GM18499 (cell line): Measurements from ENCODE around the gene RNF182.
"Not testable (repeated sequence)": the region's sequence is repeated elsewhere in the genome, so short reads cannot be mapped to it uniquely, and the experiment has no call there.

Experiments used
- ATAC-seq: cut with Tn5 transposase; IDR thresholded peaks from one replicate; pipeline ENCODE4 v1.9.1; 2021; ENCODE audit warnings: moderate number of reproducible peaks; ENCODE audit not compliant: insufficient read depth, unreplicated experiment

The RNF182 gene

GRCh38 chr6:13916230-13916944, 8.4 kb upstream of the RNF182 start:
- ATAC-seq = no peak

- ATAC-seq = no peak
These were observed 7.6 kb upstream of the RNF182 start for GRCh38 chr6:13917141-13917540.

- no peak for ATAC-seq
These were observed 6.0 kb upstream of the RNF182 start for GRCh38 chr6:13918686-13919250.

GRCh38 chr6:13919861-13920260, 4.9 kb upstream of the RNF182 start:
- no peak for ATAC-seq

GRCh38 chr6:13920552-13920951, 4.2 kb upstream of the RNF182 start:
- ATAC-seq = no peak

DNA sequence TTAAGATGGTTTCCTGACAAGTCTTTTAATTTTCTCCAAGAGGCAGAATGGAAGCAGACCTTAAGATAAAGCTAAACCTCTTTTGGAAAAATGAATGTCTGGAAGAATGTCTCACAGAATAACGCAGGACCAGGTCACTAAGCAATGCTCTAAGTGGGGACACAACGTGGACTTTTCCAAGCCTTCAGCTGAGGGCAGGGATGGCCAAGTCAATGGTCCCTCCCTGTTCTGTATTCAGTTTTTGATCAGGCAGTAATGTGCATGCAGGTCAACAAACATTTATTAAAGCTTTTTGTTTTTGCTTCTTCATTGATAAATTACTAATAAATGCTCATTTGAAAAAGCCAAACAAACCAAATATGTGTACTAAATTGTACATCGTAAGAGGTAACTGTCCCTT, 2.0 kb upstream of the RNF182 start:
- no peak for ATAC-seq

GRCh38 chr6:13923527-13924145, 1.1 kb upstream of the RNF182 start:
- no peak for ATAC-seq

- no peak for ATAC-seq
These were observed 405 bp upstream of the RNF182 start for GRCh38 chr6:13924146-13924948.

GRCh38 chr6:13926378-13926777, 1.6 kb downstream of the RNF182 start:
- no peak for ATAC-seq

DNA sequence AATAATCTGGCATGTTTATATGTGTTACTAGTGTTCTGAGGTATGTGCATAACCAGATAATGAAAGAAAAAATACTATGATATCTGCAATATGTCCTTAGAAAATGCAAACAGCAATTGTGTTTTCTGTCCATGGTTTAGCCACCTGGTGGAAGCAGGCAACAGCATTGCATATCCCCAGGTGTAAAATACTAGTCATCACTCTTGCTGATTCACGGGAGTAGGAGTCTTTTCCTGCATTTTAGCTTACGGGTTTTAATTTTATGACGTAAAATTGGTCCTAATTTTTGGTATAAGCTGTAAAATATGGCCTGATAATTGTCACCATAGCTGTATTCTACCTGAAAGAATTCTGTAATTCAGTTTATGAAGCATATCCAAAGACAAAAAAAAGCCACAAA, 2.5 kb downstream of the RNF182 start:
- ATAC-seq = no peak

DNA sequence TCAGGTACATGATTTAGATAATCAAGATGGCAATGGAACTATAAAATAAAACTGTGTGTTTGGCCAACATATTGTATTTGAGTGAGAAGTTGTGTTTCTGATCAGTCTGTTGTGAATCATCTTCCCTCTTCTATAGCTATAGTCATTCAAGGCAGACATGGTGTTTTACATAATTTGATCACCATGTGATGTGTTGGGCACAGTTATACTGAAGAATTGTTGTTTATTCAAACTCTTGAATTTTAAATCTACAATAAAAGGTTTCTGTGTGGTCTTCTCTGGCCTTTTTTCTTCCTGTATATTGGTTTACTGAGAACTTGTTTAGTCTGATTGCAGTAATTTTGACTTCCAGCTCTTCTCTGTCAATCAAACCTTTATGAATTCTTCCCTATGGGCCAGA, 4.4 kb downstream of the RNF182 start:
- no peak for ATAC-seq

GRCh38 chr6:13931797-13932402, 7.1 kb downstream of the RNF182 start:
- no peak for ATAC-seq

- no peak for ATAC-seq
These were observed 8.0 kb downstream of the RNF182 start for GRCh38 chr6:13932785-13933184.

DNA sequence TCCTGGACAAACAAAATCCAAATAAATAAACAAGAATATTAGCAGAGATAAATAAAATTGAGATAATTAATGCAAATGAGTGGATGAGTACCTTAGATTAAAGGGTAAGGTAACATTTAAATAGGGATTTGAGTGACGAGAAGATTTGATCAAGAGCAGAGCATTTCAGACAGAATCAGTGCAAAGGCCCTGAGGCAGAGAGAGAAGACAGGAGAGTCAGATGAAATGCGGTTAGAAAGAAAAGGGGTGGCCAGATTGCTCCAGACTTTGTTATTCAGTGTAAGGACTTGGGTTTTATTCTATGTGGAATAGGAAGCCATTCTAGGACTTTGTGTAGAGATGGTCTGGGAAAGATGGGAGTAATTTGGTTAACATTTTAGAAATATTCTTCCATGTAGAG, 10.0 kb downstream of the RNF182 start:
- ATAC-seq = no peak

DNA sequence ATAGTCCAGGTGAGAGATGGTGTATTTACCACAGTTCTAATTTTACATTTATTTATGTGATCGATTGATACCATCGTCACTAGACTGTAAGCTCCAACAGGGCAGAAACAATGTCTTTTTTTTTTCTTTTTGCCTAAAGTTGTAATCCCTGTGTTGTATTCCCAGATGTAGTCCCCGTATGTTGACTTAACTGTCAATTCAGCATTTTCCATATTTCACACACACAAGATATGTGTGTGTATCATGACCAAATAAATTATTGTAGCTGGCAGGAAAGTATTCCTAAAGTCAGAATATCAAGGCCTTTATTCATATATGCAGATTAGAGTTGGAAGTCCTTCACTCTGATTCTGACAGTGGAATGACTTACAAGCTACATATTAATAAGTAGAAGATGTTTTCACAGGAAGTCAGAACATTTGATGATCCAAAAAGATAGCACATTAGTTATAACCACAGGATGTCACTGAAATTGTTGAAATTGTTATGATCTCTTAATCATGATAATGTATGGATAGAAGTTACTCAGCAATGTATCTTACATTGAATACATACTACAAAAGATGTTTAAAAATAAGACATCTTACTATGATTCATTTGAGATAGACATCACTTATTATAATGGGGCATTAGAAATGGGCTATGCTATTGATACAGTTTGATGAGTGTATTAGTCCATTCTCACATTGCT, 10.6 kb downstream of the RNF182 start:
- ATAC-seq = no peak

DNA sequence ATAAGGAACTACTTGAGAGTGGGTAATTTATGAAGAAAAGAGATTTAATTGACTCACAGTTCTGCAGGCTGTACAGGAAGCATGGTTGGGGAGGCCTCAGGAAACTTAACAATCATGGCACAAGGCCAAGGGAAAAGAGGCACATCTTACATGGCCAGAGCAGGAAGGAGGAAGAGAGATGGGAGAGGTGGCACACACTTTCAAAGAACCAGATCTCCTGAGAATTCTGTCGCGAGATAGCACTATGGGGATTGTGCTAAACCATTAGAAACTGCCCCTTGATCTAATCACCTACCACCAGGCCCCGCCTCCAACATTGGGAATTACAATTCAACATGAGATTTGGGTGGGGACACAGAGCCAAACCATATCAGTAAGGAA, 11.1 kb downstream of the RNF182 start:
- not testable (repeated sequence) for ATAC-seq

- no peak for ATAC-seq
These were observed 17.1 kb downstream of the RNF182 start for GRCh38 chr6:13941902-13942301.

DNA sequence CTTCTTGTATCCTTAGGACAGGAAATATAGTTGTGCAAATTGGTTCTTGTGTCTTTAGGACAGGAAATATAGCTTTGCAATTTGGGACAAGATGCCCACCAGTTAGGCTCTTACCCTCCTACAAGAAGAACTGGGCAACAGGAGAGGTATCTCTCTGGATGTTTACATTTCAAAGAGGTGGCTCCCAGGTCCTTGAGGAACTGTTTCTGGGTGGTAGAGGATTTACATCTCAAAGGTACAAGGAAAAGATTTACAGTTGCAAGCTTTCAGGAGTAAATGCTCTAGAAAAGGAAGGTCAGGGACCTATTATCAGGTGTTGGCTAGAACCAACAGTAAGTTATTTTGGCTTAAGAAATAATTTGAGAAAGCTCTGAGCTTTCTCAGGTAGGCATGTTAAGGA, 19.2 kb downstream of the RNF182 start:
- ATAC-seq = no peak

GRCh38 chr6:13946506-13946905, 21.8 kb downstream of the RNF182 start:
- no peak for ATAC-seq

DNA sequence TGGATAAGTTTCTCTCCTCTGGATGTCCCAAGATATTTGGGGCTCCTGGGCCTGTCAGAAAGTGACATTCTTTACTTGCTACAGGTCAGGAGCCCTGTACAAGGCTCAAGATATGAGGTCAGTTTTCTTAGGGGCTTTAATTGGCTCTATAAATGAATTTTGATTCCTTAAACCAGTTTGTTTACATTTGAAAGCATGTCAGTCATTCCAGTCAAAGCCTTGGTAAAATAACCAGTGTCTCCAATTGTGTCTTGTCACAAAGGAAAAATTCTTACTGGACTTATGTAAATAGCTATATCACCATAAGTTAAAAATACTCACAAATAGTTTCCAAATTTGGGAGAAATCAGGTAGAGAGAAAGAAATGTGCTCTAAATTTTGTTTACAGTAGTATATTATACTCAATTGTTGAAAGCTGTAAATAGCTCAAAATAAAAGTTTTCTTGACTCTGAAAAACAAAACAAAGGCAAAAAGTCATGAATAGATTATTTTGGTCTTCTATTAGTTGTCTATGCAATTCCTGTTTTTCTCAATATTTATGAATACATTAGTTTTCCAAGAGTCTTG, 22.9 kb downstream of the RNF182 start:
- ATAC-seq = no peak
